Left ventricle myocardium inferior (tissue), 1 donor: Measurements from ENCODE around the gene TET2. TPM values are rescaled to one million over a fixed set of nuclear protein-coding genes. Genes with fewer than 3 reads are reported as not detected.

Source experiments
- DNase-seq: peaks from one replicate; pipeline ENCODE4 v3.0.0-alpha.2; 2020
- H3K27ac ChIP-seq: fragments of 200-600 bp; replicated peaks from 2 replicates; pipeline ENCODE4 v1.8.0; 2021
- H3K27me3 ChIP-seq: fragments of 200-600 bp; 2 replicates; pipeline ENCODE4 v1.8.0; 2021; ENCODE audit warnings: low read depth
- H3K36me3 ChIP-seq: fragments of 200-600 bp; 2 replicates; pipeline ENCODE4 v1.8.0; 2021
- H3K4me1 ChIP-seq: fragments of 200-600 bp; 2 replicates; pipeline ENCODE4 v1.8.0; 2021
- H3K4me3 ChIP-seq: fragments of 200-600 bp; 2 replicates; pipeline ENCODE4 v1.8.0; 2021; ENCODE audit warnings: mild to moderate bottlenecking, moderate library complexity
- H3K9me3 ChIP-seq: fragments of 200-600 bp; replicated peaks from 2 replicates; pipeline ENCODE4 v1.8.0; 2021
- intact Hi-C: fragments of 100-400 bp; cut with micrococcal nuclease; formaldehyde crosslinking; loops from one replicate; pipeline ENCODE4 v1.11.0; 2022
- total RNA-seq: library from RNA; stranded (reverse); fragmentation: NEBNext Ultra II Directional; extraction: Animal tissue kit (Norgen Biotek cat#: 25700); gene quantifications from one replicate; pipeline ENCODE4 v1.2.1, GENCODE V29; 2021
- TF ChIP-seq, protein P1 (sequence below): fragments of 200-600 bp; IDR thresholded peaks from 2 replicates; pipeline ENCODE4 v1.8.0; 2021; ENCODE audit warnings: antibody characterized with exemption, mild to moderate bottlenecking, borderline replicate concordance
- donor health status: DM: no; HTN: yes; CAD: no; lungs with severe emphysema.

Gene TET2
- total RNA-seq, 1 donor from 2014 or later = 11.9 TPM

DNA sequence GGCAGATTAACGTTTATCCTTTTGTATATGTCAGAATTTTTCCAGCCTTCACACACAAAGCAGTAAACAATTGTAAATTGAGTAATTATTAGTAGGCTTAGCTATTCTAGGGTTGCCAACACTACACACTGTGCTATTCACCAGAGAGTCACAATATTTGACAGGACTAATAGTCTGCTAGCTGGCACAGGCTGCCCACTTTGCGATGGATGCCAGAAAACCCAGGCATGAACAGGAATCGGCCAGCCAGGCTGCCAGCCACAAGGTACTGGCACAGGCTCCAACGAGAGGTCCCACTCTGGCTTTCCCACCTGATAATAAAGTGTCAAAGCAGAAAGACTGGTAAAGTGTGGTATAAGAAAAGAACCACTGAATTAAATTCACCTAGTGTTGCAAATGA lies 94.8 kb downstream of the TET2 start:
- TF ChIP-seq, protein P1, sequence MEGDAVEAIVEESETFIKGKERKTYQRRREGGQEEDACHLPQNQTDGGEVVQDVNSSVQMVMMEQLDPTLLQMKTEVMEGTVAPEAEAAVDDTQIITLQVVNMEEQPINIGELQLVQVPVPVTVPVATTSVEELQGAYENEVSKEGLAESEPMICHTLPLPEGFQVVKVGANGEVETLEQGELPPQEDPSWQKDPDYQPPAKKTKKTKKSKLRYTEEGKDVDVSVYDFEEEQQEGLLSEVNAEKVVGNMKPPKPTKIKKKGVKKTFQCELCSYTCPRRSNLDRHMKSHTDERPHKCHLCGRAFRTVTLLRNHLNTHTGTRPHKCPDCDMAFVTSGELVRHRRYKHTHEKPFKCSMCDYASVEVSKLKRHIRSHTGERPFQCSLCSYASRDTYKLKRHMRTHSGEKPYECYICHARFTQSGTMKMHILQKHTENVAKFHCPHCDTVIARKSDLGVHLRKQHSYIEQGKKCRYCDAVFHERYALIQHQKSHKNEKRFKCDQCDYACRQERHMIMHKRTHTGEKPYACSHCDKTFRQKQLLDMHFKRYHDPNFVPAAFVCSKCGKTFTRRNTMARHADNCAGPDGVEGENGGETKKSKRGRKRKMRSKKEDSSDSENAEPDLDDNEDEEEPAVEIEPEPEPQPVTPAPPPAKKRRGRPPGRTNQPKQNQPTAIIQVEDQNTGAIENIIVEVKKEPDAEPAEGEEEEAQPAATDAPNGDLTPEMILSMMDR = no peak
- DNase-seq = peak; percentile 68
- Histone ChIP-seq H3K36me3 (peaks cover 19% of the 10 kb centered on the region), H3K27ac (peak overlapping the region; percentile 42), H3K9me3 (no peaks in the 10 kb centered on the region), H3K4me1 (peaks cover 38% of the 10 kb centered on the region), H3K4me3 (no peak overlapping the region), H3K27me3 (no peaks in the 10 kb centered on the region)
- intact Hi-C loops = loop anchor here (10.0 kb wide), 1 partner anchor 97 kb away; the partner anchor contains the start of gene TET2

DNA sequence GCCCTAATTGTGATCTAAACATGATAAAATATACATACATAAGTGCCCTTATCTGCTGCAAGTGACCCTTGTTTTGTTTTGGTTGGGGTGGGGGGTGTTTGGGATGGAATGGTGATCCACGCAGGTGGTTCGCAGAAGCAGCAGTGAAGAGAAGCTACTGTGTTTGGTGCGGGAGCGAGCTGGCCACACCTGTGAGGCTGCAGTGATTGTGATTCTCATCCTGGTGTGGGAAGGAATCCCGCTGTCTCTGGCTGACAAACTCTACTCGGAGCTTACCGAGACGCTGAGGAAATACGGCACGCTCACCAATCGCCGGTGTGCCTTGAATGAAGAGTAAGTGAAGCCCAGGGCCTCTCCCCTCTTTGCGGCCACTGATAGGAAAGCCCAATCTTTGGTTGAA lies 96.8 kb downstream of the TET2 start:
- Histone ChIP-seq H3K4me3 (no peak overlapping the region), H3K4me1 (peaks cover 31% of the 10 kb centered on the region), H3K27me3 (no peaks in the 10 kb centered on the region), H3K27ac (no peak overlapping the region), H3K36me3 (peaks cover 14% of the 10 kb centered on the region), H3K9me3 (no peaks in the 10 kb centered on the region)
- TF ChIP-seq, protein P1 = no peak
- DNase-seq = no peak
- intact Hi-C loops = loop anchor here (10.0 kb wide), 1 partner anchor 99 kb away; the partner anchor contains the start of gene TET2

DNA sequence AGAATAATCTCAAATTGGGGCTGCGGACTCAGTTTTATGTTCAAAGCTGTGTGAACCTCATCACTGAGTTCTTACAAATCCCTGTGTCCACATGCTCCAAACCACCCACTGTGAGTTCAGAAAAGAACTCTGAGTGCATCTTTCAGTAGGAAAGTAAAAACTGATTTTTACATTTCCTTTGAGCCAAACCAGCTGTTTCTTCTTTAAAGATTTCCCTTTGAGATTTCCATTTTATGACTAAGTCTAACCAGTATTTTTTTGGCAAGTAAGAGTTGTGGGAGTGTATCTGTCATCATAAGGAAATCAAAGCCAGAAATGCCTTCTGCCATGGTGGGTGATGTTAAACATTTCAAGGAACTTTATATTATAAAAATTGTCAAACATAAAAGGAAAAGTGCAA lies 100.0 kb downstream of the TET2 start:
- no peak for DNase-seq
- Histone ChIP-seq H3K36me3 (peaks cover 23% of the 10 kb centered on the region), H3K27ac (no peak overlapping the region), H3K4me1 (peaks cover 13% of the 10 kb centered on the region), H3K27me3 (no peaks in the 10 kb centered on the region), H3K4me3 (no peak overlapping the region), H3K9me3 (no peaks in the 10 kb centered on the region)
- intact Hi-C loops = loop anchor here (10.0 kb wide), 1 partner anchor 102 kb away; the partner anchor contains the start of gene TET2
- TF ChIP-seq, protein P1 = no peak

- TF ChIP-seq, protein P1 = no peak
- intact Hi-C loops = loop anchor here (10.0 kb wide), 1 partner anchor 104 kb away; the partner anchor contains the start of gene TET2
- Histone ChIP-seq H3K27me3 (no peaks in the 10 kb centered on the region), H3K4me3 (no peak overlapping the region), H3K4me1 (peaks cover 7% of the 10 kb centered on the region), H3K36me3 (peaks cover 32% of the 10 kb centered on the region), H3K27ac (no peak overlapping the region), H3K9me3 (peaks cover 13% of the 10 kb centered on the region)
- DNase-seq = no peak
Measured at GRCh38 chr4:105248613-105249012, 101.9 kb downstream of the TET2 start.

DNA sequence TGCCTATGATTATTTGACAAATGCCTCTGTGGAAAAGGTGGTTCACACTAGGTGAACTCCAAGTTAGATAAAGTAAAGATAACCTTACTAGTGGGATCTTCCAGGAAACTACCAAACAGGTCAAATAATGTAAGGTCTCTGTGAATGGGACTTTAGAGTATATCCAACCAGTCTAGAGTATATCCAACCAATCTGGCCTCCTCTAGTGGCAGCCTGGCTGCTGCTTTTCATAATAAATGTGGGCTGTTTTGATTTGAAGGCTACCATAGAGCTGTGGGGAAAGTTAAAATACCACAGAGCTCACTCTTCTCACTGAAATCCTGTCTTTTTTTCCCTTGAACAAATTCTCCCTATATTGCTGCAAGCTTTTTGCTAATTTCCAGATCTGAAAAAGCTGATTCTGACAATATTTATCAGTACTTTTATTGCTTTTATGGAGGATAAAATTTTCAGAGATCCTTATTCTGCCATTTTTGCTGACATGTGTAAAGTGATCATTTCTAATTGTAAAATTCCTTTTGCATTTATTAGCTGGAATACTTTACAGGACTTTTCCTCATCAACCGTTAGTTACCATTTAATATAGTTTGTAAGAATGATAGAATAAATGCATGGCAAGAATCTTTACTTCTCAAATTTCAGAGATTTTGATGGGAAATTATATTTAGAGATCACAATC lies 111.3 kb downstream of the TET2 start:
- H3K27ac ChIP-seq = no peak overlapping the region
- TF ChIP-seq, protein P1 = no peak
- intact Hi-C loops = no loop called here
- H3K4me3 ChIP-seq = no peak overlapping the region
- H3K9me3 ChIP-seq = peaks cover 30% of the 10 kb centered on the region
- no peaks in the 10 kb centered on the region for H3K27me3 ChIP-seq
- peaks cover 74% of the 10 kb centered on the region for H3K36me3 ChIP-seq
- no peak for DNase-seq
- H3K4me1 ChIP-seq = no peaks in the 10 kb centered on the region
